ENCODE results near the gene FBXO27.

GRCh38 chr19:39059302-39059701 lies 27.0 kb upstream of the FBXO27 start:
- TF ChIP-seq POLR2AphosphoS5 (IDR thresholded peaks at IDR 0.05; ENCODE audit: low read depth, low read length) (no peak), POLR2A (IDR thresholded peaks at IDR 0.05; ENCODE audit: low read depth, low read length) (no peak)

Measured in GM12892 (cell line).